Gastroesophageal sphincter (tissue), 4 donors: Measurements from ENCODE around the gene GRIK3. TPM values are rescaled to one million over a fixed set of nuclear protein-coding genes. Genes with fewer than 3 reads are reported as not detected.

ENCODE experiments used
- ATAC-seq: fragments of 150-250 bp; one replicate; pipeline ENCODE4 v1.9.1; 2016; ENCODE audit warnings: mild to moderate bottlenecking, moderate library complexity
- H3K27ac ChIP-seq, 4 donors: fragments of 200-600 bp; sonication (generic) in 3 of 4; 1 replicate in 3 of 4; 2 replicates in 1 of 4; pipeline ENCODE4 v1.5.1; 2016 to 2019
- H3K27me3 ChIP-seq: fragments of 200-600 bp; sonication (generic); one replicate; pipeline ENCODE4 v1.5.1; 2019
- H3K36me3 ChIP-seq, 2 donors: fragments of 200-600 bp; sonication (generic); one replicate each; pipeline ENCODE4 v1.5.1; 2019; ENCODE audit warnings: control low read depth in 1 of 2
- H3K4me1 ChIP-seq, 3 donors: fragments of 200-600 bp; sonication (generic); 1 replicate in 2 of 3; 2 replicates in 1 of 3; pipeline ENCODE4 v1.5.1; 2016 to 2019; ENCODE audit warnings: control low read depth in 2 of 3
- H3K4me3 ChIP-seq, 2 donors: fragments of 200-600 bp; sonication (generic); one replicate each; pipeline ENCODE4 v1.5.1; 2019; ENCODE audit warnings: mild to moderate bottlenecking in 1 of 2, moderate library complexity in 1 of 2
- H3K9me3 ChIP-seq, 3 donors: fragments of 200-600 bp; sonication (generic); one replicate each; pipeline ENCODE4 v1.5.1; 2017 to 2019; ENCODE audit warnings: control low read depth in 2 of 3
- EP300 ChIP-seq: sonication (generic); formaldehyde crosslinking; IDR thresholded peaks from one replicate; pipeline ENCODE4 v1.6.1; 2017; ENCODE audit warnings: antibody characterized with exemption, mild to moderate bottlenecking
- POLR2A ChIP-seq, 2 donors: fragments of 450-650 bp; IDR thresholded peaks; one replicate each; pipeline ENCODE4 v1.6.1; 2017; ENCODE audit warnings: antibody characterized with exemption in 2 of 2, mild to moderate bottlenecking in 2 of 2, moderate library complexity in 1 of 2
- POLR2AphosphoS5 ChIP-seq: sonication (generic); formaldehyde crosslinking; IDR thresholded peaks from one replicate; pipeline ENCODE4 v1.6.1; 2017; ENCODE audit warnings: antibody characterized with exemption
- WGBS, 2 donors: methylation state at CpG; one replicate each; pipeline ENCODE4 v1.1.5; 2018; ENCODE audit warnings: low coverage in 1 of 2; 5-methylcytosine and 5-hydroxymethylcytosine counted together
- total RNA-seq, 4 donors: library from RNA; depleted of rRNA; stranded (reverse); fragments of >200 nt; gene quantifications; one replicate each; pipeline ENCODE4 v1.1.0, GENCODE V29; 2016
- TF ChIP-seq, protein P1 (sequence below), 4 experiments: fragments of 200-600 bp in 2 of 4; fragments of 450-650 bp in 2 of 4; sonication (generic) in 1 of 4; IDR thresholded peaks; one replicate each; pipeline ENCODE4 v1.5.1; 2017 to 2019; ENCODE audit warnings: antibody characterized with exemption in 4 of 4, mild to moderate bottlenecking in 2 of 4, moderate library complexity in 2 of 4

Gene GRIK3
- total RNA-seq, 4 donors from 2014 or later = 3.1 to 7.8 (median 5.0) TPM

DNA sequence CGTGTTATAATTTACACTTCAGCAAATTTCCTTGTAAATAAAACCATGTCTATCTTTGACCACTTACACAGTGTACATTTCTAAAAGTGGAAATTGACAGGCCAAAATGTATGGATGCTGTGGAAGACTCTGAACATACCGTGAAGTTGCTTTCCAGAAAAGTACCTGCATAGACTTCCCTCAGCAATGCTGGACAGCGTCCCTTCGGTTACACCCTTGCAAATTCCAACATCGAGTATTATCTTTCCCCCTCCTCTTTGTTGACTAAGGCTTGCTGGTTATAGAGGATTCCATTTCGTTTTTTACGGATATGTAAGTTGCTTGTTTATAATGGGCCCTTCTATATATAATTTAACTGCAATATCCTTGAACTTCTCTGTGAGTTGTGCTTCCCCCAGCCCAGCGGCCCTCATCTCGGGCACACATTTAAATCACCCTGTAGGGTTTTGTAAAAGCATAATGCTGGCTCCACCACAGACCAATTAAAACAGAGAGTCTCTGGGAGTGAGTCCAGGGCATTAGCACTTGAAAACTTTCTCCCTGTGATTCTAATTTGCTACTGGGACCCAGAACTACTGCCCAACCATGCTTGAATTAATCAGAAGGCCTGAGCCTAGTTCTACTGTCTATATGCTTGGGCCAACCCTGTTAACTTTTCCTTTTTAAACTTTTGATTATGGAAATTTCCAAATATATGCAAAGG is 230.3 kb downstream of the GRIK3 start:
- no peaks in the 10 kb centered on the region for H3K36me3 ChIP-seq
- H3K4me1 ChIP-seq = no peaks in the 10 kb centered on the region
- H3K27me3 ChIP-seq = peaks cover 42% of the 10 kb centered on the region
- no peak overlapping the region for H3K4me3 ChIP-seq
- no peak overlapping the region for H3K27ac ChIP-seq
- H3K9me3 ChIP-seq = no peaks in the 10 kb centered on the region
- no peak for TF ChIP-seq POLR2AphosphoS5
- TF ChIP-seq POLR2A (IDR thresholded peaks at IDR 0.05) = no peak
- TF ChIP-seq, protein P1, sequence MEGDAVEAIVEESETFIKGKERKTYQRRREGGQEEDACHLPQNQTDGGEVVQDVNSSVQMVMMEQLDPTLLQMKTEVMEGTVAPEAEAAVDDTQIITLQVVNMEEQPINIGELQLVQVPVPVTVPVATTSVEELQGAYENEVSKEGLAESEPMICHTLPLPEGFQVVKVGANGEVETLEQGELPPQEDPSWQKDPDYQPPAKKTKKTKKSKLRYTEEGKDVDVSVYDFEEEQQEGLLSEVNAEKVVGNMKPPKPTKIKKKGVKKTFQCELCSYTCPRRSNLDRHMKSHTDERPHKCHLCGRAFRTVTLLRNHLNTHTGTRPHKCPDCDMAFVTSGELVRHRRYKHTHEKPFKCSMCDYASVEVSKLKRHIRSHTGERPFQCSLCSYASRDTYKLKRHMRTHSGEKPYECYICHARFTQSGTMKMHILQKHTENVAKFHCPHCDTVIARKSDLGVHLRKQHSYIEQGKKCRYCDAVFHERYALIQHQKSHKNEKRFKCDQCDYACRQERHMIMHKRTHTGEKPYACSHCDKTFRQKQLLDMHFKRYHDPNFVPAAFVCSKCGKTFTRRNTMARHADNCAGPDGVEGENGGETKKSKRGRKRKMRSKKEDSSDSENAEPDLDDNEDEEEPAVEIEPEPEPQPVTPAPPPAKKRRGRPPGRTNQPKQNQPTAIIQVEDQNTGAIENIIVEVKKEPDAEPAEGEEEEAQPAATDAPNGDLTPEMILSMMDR (IDR thresholded peaks at IDR 0.05) = no peak
- TF ChIP-seq EP300 = no peak
- 46 to 52% methylated on average over 9 of the region's 9 CpGs for WGBS, 2 donors
- no peak for ATAC-seq

DNA sequence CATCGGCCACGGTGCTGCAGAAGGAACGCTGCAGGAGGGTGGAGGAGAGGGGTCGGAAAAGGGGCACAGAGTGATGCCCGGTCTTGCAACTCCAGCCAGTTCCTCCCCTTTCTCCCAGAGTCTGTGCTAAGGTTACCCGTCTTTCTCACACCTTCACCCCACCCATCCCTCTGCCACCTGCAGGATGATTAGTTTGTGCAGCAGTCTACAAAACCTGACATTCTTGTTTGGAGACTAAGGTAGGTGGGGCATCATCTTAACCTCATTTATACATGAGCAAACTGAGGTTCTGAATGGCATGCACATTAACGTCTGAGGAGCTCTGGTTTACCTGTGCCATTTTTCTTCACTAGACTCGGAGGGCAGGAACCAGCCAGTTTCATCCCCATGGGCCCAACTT is 232.3 kb downstream of the GRIK3 start:
- TF ChIP-seq POLR2A (IDR thresholded peaks at IDR 0.05) (no peak), POLR2AphosphoS5 (no peak), EP300 (no peak)
- TF ChIP-seq, protein P1 (IDR thresholded peaks at IDR 0.05) = no peak
- Histone ChIP-seq H3K27ac (no peak overlapping the region), H3K4me3 (no peak overlapping the region), H3K9me3 (no peaks in the 10 kb centered on the region), H3K4me1 (no peaks in the 10 kb centered on the region), H3K27me3 (peaks cover 47% of the 10 kb centered on the region), H3K36me3 (no peaks in the 10 kb centered on the region)
- 70 to 74% methylated on average over 2 to 7 of the region's 8 CpGs for WGBS, 2 donors
- no peak for ATAC-seq

DNA sequence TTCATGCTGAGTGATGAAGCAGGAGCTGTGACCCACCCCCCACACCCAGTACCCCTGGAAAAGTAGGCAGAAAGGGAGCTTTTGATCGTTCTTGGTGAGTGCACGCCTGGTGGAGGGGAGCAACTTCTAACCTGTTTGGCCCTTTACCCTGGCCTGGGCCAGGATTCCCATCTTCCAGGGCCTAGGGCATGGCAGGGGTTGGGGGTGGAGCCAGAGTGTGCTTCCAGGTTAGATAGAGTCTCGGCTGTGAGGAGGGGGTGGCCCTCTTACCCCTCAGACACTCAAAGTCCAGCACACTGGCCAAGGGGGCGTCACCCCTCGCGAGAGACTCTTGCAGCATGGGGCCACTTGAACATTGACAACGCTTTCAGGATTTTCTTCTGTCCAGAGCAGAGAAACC is 236.6 kb downstream of the GRIK3 start:
- Histone ChIP-seq H3K4me1 (no peaks in the 10 kb centered on the region), H3K27me3 (peaks cover 49% of the 10 kb centered on the region), H3K4me3 (no peak overlapping the region), H3K36me3 (no peaks in the 10 kb centered on the region), H3K27ac (no peak overlapping the region), H3K9me3 (no peaks in the 10 kb centered on the region)
- 50% methylated on average over 2 of the region's 7 CpGs; no CpG with 5 or more reads in 1 of the 2 donors for WGBS, 2 donors
- TF ChIP-seq, protein P1 (IDR thresholded peaks at IDR 0.05) = no peak
- TF ChIP-seq POLR2AphosphoS5 (no peak), POLR2A (IDR thresholded peaks at IDR 0.05) (no peak), EP300 (no peak)
- no peak for ATAC-seq

DNA sequence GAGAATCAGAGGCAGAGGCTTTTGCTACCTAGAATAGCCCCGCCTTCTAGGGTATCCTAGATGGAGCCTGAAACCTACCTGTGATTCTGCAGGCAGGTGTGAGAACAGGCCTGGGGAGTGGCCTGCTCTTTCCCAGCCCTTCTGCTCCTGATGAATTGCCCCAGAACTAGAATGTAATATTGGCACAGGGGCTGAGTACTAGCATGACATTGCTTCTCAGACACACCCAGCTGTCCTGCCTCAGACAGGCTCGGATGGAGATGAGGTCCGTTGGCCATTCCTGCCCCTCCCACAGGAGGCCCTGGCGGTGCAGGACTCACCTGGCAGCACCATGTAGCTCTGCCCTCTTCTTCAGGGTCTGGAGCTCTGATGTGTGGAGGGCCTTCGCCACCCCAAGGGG is 237.6 kb downstream of the GRIK3 start:
- Histone ChIP-seq H3K4me1 (no peaks in the 10 kb centered on the region), H3K9me3 (no peaks in the 10 kb centered on the region), H3K4me3 (no peak overlapping the region), H3K27ac (no peak overlapping the region), H3K27me3 (peaks cover 55% of the 10 kb centered on the region), H3K36me3 (no peaks in the 10 kb centered on the region)
- TF ChIP-seq POLR2A (IDR thresholded peaks at IDR 0.05) (no peak), EP300 (no peak), POLR2AphosphoS5 (no peak)
- TF ChIP-seq, protein P1 (IDR thresholded peaks at IDR 0.05) = no peak
- WGBS, 2 donors = 71% methylated on average over 1 of the region's 5 CpGs; no CpG with 5 or more reads in 1 of the 2 donors
- ATAC-seq = no peak

DNA sequence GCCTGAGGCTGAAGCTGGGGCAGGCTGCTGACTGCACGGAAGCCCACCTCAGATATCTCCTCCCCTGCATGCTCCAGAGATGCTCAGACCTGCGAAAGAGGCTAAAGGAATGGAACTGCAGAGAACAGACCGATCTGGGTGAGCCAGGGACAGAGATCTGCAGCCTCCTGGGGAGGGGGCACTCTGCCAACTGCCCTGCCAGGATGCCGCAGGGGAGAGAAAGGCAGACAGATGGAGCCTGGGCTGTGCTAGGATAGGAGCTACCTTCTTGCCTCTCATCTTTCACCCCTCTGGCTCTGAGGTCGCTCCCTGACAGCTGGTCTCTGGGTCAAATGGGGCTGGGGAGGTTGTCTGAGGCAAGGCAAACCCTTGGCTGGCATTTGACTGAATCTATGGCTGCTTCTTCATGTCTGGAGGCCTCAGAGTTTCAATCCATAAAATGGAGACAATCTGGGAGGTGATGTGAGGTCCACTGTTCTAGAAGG is 238.2 kb downstream of the GRIK3 start:
- ATAC-seq = no peak
- no peak overlapping the region for H3K27ac ChIP-seq
- no peaks in the 10 kb centered on the region for H3K9me3 ChIP-seq
- WGBS, 2 donors = 73 to 81% methylated on average over 2 to 3 of the region's 5 CpGs
- H3K4me1 ChIP-seq = no peaks in the 10 kb centered on the region
- TF ChIP-seq EP300 = no peak
- TF ChIP-seq, protein P1 (IDR thresholded peaks at IDR 0.05) = no peak
- TF ChIP-seq POLR2A (IDR thresholded peaks at IDR 0.05) = no peak
- no peaks in the 10 kb centered on the region for H3K36me3 ChIP-seq
- H3K4me3 ChIP-seq = no peak overlapping the region
- peaks cover 55% of the 10 kb centered on the region for H3K27me3 ChIP-seq
